B cell (primary cell): ENCODE measurements around the gene MTG2. TPM values are rescaled to one million over a fixed set of nuclear protein-coding genes. Genes with fewer than 3 reads are reported as not detected.

Experiments
- ATAC-seq: fragments of 200-7000 bp; cut with Tn5 transposase; one replicate; pipeline ENCODE4 v1.10.0; 2021; ENCODE audit warnings: low read depth, mild to moderate bottlenecking, moderate number of reproducible peaks, moderate library complexity
- CTCF ChIA-PET: fragments of 350-600 bp; sonication (Branson Sonifier 250); formaldehyde crosslinking; loops from one replicate; lab custom pipeline; 2021; ENCODE audit warnings: antibody characterized with exemption, inconsistent platforms; lab: Charles Lee
- POLR2A ChIA-PET: fragments of 350-600 bp; sonication (Branson Sonifier 250); formaldehyde crosslinking; loops from one replicate; lab custom pipeline; 2021; ENCODE audit warnings: antibody characterized with exemption; lab: Charles Lee
- DNase-seq: peaks from one replicate; pipeline ENCODE4 v3.0.0; 2013
- H2AFZ ChIP-seq: 2 replicates; pipeline ENCODE4 v1.6.1; 2012; ENCODE audit warnings: mild to moderate bottlenecking, low read depth, low read length; ENCODE audit not compliant: insufficient read depth, poor library complexity, severe bottlenecking
- H3K27ac ChIP-seq, 2 donors: 1 replicate in 1 of 2; 2 replicates in 1 of 2; pipeline ENCODE4 v1.5.1; 2012 to 2013; ENCODE audit warnings: low read length in 2 of 2, mild to moderate bottlenecking in 2 of 2, moderate library complexity in 1 of 2
- H3K27me3 ChIP-seq, 4 experiments: fragments of 200-600 bp in 1 of 4; sonication (generic) in 1 of 4; replicated peaks in 1 of 4; 1 replicate in 2 of 4; 2 replicates in 2 of 4; pipeline versions ENCODE4 v1.6.1 to v1.7.0; 2013 to 2016; ENCODE audit warnings: low read length in 3 of 4, mild to moderate bottlenecking in 2 of 4, mixed read lengths in 1 of 4, moderate library complexity in 1 of 4; ENCODE audit not compliant: insufficient read depth in 4 of 4, control insufficient read depth in 3 of 4; ENCODE audit errors: control extremely low read depth in 1 of 4
- H3K36me3 ChIP-seq, 2 experiments: replicated peaks in 1 of 2; 1 replicate in 1 of 2; 2 replicates in 1 of 2; pipeline versions ENCODE4 v1.6.1 to v1.7.1; 2013; ENCODE audit warnings: low read length in 1 of 2; ENCODE audit not compliant: insufficient read depth in 2 of 2, control insufficient read depth in 1 of 2; ENCODE audit errors: control extremely low read depth in 1 of 2, extremely low read depth in 1 of 2
- H3K4me1 ChIP-seq, 2 donors: fragments of 200-600 bp in 1 of 2; sonication (generic) in 1 of 2; 1 replicate in 1 of 2; 2 replicates in 1 of 2; pipeline versions ENCODE4 v1.5.1 to v1.6.1; 2013 to 2017; ENCODE audit warnings: low read length in 2 of 2; ENCODE audit not compliant: control insufficient read depth in 2 of 2, insufficient read depth in 2 of 2
- H3K4me2 ChIP-seq: replicated peaks from 2 replicates; pipeline ENCODE3; 2012; ENCODE audit warnings: mild to moderate bottlenecking, low read depth, low read length; ENCODE audit not compliant: poor library complexity, severe bottlenecking
- H3K4me3 ChIP-seq, 5 experiments: fragments of 200-600 bp in 1 of 5; sonication (generic) in 1 of 5; 1 replicate in 3 of 5; 2 replicates in 2 of 5; pipeline versions ENCODE4 v1.5.1 to v1.7.0; 2011 to 2016; ENCODE audit warnings: low read length in 4 of 5, mild to moderate bottlenecking in 4 of 5, low read depth in 2 of 5, control low read depth in 1 of 5, moderate library complexity in 1 of 5; ENCODE audit not compliant: insufficient read depth in 1 of 5; ENCODE audit errors: control extremely low read depth in 1 of 5, extremely low read depth in 1 of 5
- H3K79me2 ChIP-seq: fragments of 200-600 bp; sonication (generic); one replicate; pipeline ENCODE4 v1.6.0; 2016; ENCODE audit warnings: low read length; ENCODE audit not compliant: control insufficient read depth, insufficient read depth
- H3K9ac ChIP-seq: fragments of 200-600 bp; sonication (generic); 2 replicates; pipeline ENCODE4 v1.6.1; 2017; ENCODE audit warnings: mild to moderate bottlenecking, low read length, moderate library complexity
- H3K9me3 ChIP-seq, 3 donors: one replicate each; pipeline versions ENCODE4 v1.6.1 to v1.7.1; 2013; ENCODE audit warnings: low read length in 2 of 3; ENCODE audit not compliant: control insufficient read depth in 2 of 3, insufficient read depth in 1 of 3; ENCODE audit errors: control extremely low read depth in 1 of 3
- H4K20me1 ChIP-seq: 2 replicates; pipeline ENCODE4 v1.6.0; 2012; ENCODE audit warnings: mild to moderate bottlenecking, low read length; ENCODE audit not compliant: insufficient read depth, control insufficient read depth, poor library complexity, severe bottlenecking
- H3K27ac Mint-ChIP-seq: one replicate; pipeline ENCODE4 v1.8.0; 2021; ENCODE audit warnings: mixed read lengths
- H3K27me3 Mint-ChIP-seq: one replicate; pipeline ENCODE4 v1.8.0; 2021; ENCODE audit warnings: mixed read lengths
- H3K4me1 Mint-ChIP-seq: one replicate; pipeline ENCODE4 v1.8.0; 2021; ENCODE audit warnings: mixed read lengths
- H3K4me3 Mint-ChIP-seq: one replicate; pipeline ENCODE4 v1.8.0; 2021; ENCODE audit warnings: mixed read lengths
- H3K9me3 Mint-ChIP-seq: one replicate; pipeline ENCODE4 v1.8.0; 2022; ENCODE audit warnings: mixed read lengths; ENCODE audit not compliant: insufficient read depth
- EZH2 ChIP-seq: IDR thresholded peaks from 2 replicates; pipeline ENCODE4 v1.6.1; 2012; ENCODE audit warnings: borderline replicate concordance, low read depth, mild to moderate bottlenecking, moderate library complexity, low read length; ENCODE audit not compliant: insufficient read depth, poor library complexity, severe bottlenecking
- WGBS: methylation state at CpG from one replicate; pipeline ENCODE4 v1.1.5; 2013; ENCODE audit warnings: missing lambda C conversion rate; ENCODE audit not compliant: insufficient coverage; 5-methylcytosine and 5-hydroxymethylcytosine counted together
- intact Hi-C: fragments of 100-400 bp; cut with micrococcal nuclease; formaldehyde crosslinking; loops from one replicate; pipeline ENCODE4 v1.10.0; 2022
- polyA plus RNA-seq: library from polyadenylated mRNA; depleted of rRNA; stranded (reverse); fragments of >200 nt; gene quantifications from 2 replicates; pipeline ENCODE4 v1.2.3, GENCODE V29; 2012
- total RNA-seq, 2 donors: library from RNA; stranded (reverse); fragments of 120-200 nt in 1 of 2; gene quantifications; 1 replicate in 1 of 2; 2 replicates in 1 of 2; pipeline versions ENCODE4 v1.2.3 to v1.2.4, GENCODE V29; 2013 to 2022
- TF ChIP-seq, protein P1 (sequence below): fragments of 200-600 bp; IDR thresholded peaks from one replicate; pipeline ENCODE4 v1.8.0; 2022; ENCODE audit warnings: antibody characterized with exemption, mild to moderate bottlenecking

Gene MTG2
- total and polyA plus RNA-seq, 2 donors (not counting 1 experiment from before 2014, with no cell fraction given) = 29.6 to 48.4 TPM

DNA sequence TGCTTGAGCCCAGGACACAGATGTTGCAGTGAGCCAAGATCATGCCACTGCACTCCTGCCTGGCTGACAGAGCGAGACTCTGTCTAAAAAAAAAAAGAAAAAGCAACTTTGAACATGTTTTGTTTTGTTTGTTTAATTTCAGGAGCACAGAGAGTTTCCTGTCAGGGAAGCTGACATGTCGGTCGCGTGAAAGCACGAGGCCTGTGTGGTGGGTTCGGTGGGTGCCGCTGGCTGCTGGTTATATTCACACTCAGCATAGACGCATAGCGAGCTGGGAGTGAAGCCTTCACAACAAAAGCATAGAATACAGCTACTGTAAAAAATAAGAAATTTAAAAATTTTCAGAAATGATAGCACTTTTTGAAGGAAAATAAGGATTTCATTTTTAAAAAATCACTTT, 14.5 kb downstream of the MTG2 start:
- H3K9me3 ChIP-seq = no peaks in the 10 kb centered on the region
- Mint-ChIP-seq H3K27ac (no peak overlapping the region), H3K4me3 (no peak overlapping the region), H3K4me1 (peaks cover 26% of the 10 kb centered on the region), H3K27me3 (no peaks in the 10 kb centered on the region), H3K9me3 (no peaks in the 10 kb centered on the region)
- peaks cover 11% of the 10 kb centered on the region for H3K79me2 ChIP-seq
- no peak for ATAC-seq
- peaks cover 0 to 38% of the 10 kb centered on the region in 2 experiments for H3K36me3 ChIP-seq
- CTCF ChIA-PET = no interaction called here
- no peak overlapping the region for H2AFZ ChIP-seq
- H3K4me2 ChIP-seq = no peak overlapping the region
- no peaks in the 10 kb centered on the region for H3K27me3 ChIP-seq
- H3K4me3 ChIP-seq = no peak overlapping the region
- 56% methylated on average over 1 of the region's 9 CpGs for WGBS
- H4K20me1 ChIP-seq = peaks cover 4% of the 10 kb centered on the region
- H3K27ac ChIP-seq = no peak overlapping the region
- intact Hi-C loops = no loop called here
- DNase-seq = no peak
- POLR2A ChIA-PET = no interaction called here
- no peak overlapping the region for H3K9ac ChIP-seq
- H3K4me1 ChIP-seq = peaks cover 16 to 17% of the 10 kb centered on the region in 2 donors
- TF ChIP-seq, protein P1, sequence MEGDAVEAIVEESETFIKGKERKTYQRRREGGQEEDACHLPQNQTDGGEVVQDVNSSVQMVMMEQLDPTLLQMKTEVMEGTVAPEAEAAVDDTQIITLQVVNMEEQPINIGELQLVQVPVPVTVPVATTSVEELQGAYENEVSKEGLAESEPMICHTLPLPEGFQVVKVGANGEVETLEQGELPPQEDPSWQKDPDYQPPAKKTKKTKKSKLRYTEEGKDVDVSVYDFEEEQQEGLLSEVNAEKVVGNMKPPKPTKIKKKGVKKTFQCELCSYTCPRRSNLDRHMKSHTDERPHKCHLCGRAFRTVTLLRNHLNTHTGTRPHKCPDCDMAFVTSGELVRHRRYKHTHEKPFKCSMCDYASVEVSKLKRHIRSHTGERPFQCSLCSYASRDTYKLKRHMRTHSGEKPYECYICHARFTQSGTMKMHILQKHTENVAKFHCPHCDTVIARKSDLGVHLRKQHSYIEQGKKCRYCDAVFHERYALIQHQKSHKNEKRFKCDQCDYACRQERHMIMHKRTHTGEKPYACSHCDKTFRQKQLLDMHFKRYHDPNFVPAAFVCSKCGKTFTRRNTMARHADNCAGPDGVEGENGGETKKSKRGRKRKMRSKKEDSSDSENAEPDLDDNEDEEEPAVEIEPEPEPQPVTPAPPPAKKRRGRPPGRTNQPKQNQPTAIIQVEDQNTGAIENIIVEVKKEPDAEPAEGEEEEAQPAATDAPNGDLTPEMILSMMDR = no peak
- no peak for TF ChIP-seq EZH2

- 100% methylated on average over 17 of the region's 18 CpGs for WGBS
- no peak overlapping the region for H2AFZ ChIP-seq
- H3K27me3 ChIP-seq = no peaks in the 10 kb centered on the region
- H3K36me3 ChIP-seq = peaks cover 0 to 38% of the 10 kb centered on the region in 2 experiments
- no peak overlapping the region for H3K27ac ChIP-seq
- H3K4me3 ChIP-seq = no peak overlapping the region
- H3K9ac ChIP-seq = no peak overlapping the region
- Mint-ChIP-seq H3K9me3 (no peaks in the 10 kb centered on the region), H3K4me1 (peaks cover 28% of the 10 kb centered on the region), H3K27ac (no peak overlapping the region), H3K27me3 (no peaks in the 10 kb centered on the region), H3K4me3 (no peak overlapping the region)
- intact Hi-C loops = no loop called here
- H3K9me3 ChIP-seq = no peaks in the 10 kb centered on the region
- H3K4me2 ChIP-seq = no peak overlapping the region
- no peak for ATAC-seq
- POLR2A ChIA-PET = no interaction called here
- peaks cover 6% of the 10 kb centered on the region for H3K79me2 ChIP-seq
- peaks cover under 1% of the 10 kb centered on the region for H4K20me1 ChIP-seq
- H3K4me1 ChIP-seq = peaks cover 16 to 18% of the 10 kb centered on the region in 2 donors
- DNase-seq = no peak
- CTCF ChIA-PET = no interaction called here
- TF ChIP-seq, protein P1 = no peak
- TF ChIP-seq EZH2 = no peak
Measured at GRCh38 chr20:62197801-62198200, 15.0 kb downstream of the MTG2 start.
